Lower leg skin (tissue), 3 donors: ENCODE measurements around the gene GABARAP.
"Not testable (repeated sequence)": the region's sequence is repeated elsewhere in the genome, so short reads cannot be mapped to it uniquely, and the experiment has no call there.

Experiments
- POLR2A ChIP-seq, 2 donors: fragments of 450-650 bp; IDR thresholded peaks; one replicate each; pipeline ENCODE4 v1.6.1; 2016 to 2017; ENCODE audit warnings: antibody characterized with exemption in 2 of 2, mild to moderate bottlenecking in 1 of 2, moderate library complexity in 1 of 2
- TF ChIP-seq, protein P1 (sequence below), 3 donors: fragments of 450-650 bp; IDR thresholded peaks; one replicate each; pipeline ENCODE4 v1.5.1; 2016; ENCODE audit warnings: antibody characterized with exemption in 3 of 3, mild to moderate bottlenecking in 3 of 3, moderate library complexity in 2 of 3

DNA sequence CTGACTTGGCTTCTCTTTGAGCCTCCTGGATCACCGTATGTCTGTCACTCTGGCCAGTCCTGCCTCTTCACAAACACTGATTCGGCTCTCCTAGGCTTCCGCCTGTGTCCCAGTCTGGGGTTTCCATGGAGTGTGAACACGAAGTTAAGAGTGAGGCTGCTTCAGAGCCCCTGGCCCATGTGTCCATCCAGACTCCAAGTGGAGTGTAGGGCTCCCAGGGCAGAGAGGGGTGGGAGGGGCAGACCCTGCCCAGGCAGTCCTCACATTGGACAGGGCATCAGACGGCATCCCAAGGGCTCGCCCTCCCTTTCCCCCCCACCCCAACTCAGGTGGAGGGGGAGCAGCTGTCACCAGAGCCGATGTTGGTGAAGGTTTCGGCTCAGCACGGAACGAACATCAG lies 1.6 kb upstream of the GABARAP start:
- TF ChIP-seq, protein P1, sequence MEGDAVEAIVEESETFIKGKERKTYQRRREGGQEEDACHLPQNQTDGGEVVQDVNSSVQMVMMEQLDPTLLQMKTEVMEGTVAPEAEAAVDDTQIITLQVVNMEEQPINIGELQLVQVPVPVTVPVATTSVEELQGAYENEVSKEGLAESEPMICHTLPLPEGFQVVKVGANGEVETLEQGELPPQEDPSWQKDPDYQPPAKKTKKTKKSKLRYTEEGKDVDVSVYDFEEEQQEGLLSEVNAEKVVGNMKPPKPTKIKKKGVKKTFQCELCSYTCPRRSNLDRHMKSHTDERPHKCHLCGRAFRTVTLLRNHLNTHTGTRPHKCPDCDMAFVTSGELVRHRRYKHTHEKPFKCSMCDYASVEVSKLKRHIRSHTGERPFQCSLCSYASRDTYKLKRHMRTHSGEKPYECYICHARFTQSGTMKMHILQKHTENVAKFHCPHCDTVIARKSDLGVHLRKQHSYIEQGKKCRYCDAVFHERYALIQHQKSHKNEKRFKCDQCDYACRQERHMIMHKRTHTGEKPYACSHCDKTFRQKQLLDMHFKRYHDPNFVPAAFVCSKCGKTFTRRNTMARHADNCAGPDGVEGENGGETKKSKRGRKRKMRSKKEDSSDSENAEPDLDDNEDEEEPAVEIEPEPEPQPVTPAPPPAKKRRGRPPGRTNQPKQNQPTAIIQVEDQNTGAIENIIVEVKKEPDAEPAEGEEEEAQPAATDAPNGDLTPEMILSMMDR (IDR thresholded peaks at IDR 0.05): not testable (repeated sequence)
- TF ChIP-seq POLR2A (IDR thresholded peaks at IDR 0.05): not testable (repeated sequence)
